Lower leg skin (tissue), 4 donors: Measurements from ENCODE around the gene CREB1. TPM values are rescaled to one million over a fixed set of nuclear protein-coding genes. Genes with fewer than 3 reads are reported as not detected.

Source experiments
- DNase-seq, 2 donors: peaks; one replicate each; pipeline ENCODE4 v3.0.0-alpha.2; 2019; ENCODE audit warnings: low spot score in 2 of 2
- H3K4me3 ChIP-seq: fragments of 200-600 bp; sonication (generic); 2 replicates; pipeline ENCODE4 v1.5.1; 2017; ENCODE audit warnings: mild to moderate bottlenecking, low read depth; ENCODE audit not compliant: poor library complexity, severe bottlenecking
- POLR2A ChIP-seq, 2 donors: fragments of 450-650 bp; IDR thresholded peaks; one replicate each; pipeline ENCODE4 v1.6.1; 2016 to 2017; ENCODE audit warnings: antibody characterized with exemption in 2 of 2, mild to moderate bottlenecking in 1 of 2, moderate library complexity in 1 of 2
- WGBS, 2 donors: methylation state at CpG; one replicate each; pipeline ENCODE4 v1.1.5; 2018; 5-methylcytosine and 5-hydroxymethylcytosine counted together
- intact Hi-C: fragments of 100-400 bp; cut with DNase I; formaldehyde crosslinking; loops from one replicate; pipeline ENCODE4 v1.15.0; 2023; ENCODE audit warnings: low total_unique reads
- total RNA-seq, 4 donors: library from RNA; depleted of rRNA; stranded (reverse); fragments of >200 nt; gene quantifications; one replicate each; pipeline ENCODE4 v1.1.0, GENCODE V29; 2016
- TF ChIP-seq, protein P1 (sequence below), 3 donors: fragments of 450-650 bp; IDR thresholded peaks; one replicate each; pipeline ENCODE4 v1.5.1; 2016; ENCODE audit warnings: antibody characterized with exemption in 3 of 3, mild to moderate bottlenecking in 3 of 3, moderate library complexity in 2 of 3

Gene CREB1
- total RNA-seq, 4 donors from 2014 or later, result 31.9 to 73.0 (median 46.9) TPM

DNA sequence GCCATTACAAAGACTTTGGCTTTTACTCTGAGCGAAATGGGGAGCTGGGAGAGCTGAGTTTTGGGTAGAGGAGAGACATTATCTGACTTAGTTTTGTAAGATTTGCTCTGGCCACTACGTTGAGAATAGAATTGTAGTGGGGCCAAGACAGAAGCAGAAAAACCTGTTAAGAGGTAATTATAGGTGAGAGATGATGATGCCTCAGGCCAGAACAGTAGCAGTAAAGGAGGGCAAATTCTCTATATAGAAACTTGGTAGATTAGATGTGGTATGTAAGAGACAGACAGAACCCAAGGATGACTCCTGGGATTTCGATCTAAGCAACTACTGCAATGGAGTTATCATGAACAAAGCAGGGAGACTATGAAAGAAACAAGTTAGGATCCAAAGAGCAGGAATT, 17.4 kb upstream of the CREB1 start:
- H3K4me3 ChIP-seq, result no peak overlapping the region
- intact Hi-C loops, result no loop called here
- DNase-seq, result no peak
- 65 to 68% methylated on average over 3 of the region's 3 CpGs for WGBS, 2 donors
- TF ChIP-seq, protein P1, sequence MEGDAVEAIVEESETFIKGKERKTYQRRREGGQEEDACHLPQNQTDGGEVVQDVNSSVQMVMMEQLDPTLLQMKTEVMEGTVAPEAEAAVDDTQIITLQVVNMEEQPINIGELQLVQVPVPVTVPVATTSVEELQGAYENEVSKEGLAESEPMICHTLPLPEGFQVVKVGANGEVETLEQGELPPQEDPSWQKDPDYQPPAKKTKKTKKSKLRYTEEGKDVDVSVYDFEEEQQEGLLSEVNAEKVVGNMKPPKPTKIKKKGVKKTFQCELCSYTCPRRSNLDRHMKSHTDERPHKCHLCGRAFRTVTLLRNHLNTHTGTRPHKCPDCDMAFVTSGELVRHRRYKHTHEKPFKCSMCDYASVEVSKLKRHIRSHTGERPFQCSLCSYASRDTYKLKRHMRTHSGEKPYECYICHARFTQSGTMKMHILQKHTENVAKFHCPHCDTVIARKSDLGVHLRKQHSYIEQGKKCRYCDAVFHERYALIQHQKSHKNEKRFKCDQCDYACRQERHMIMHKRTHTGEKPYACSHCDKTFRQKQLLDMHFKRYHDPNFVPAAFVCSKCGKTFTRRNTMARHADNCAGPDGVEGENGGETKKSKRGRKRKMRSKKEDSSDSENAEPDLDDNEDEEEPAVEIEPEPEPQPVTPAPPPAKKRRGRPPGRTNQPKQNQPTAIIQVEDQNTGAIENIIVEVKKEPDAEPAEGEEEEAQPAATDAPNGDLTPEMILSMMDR (IDR thresholded peaks at IDR 0.05), result no peak
- no peak for TF ChIP-seq POLR2A (IDR thresholded peaks at IDR 0.05)

DNA sequence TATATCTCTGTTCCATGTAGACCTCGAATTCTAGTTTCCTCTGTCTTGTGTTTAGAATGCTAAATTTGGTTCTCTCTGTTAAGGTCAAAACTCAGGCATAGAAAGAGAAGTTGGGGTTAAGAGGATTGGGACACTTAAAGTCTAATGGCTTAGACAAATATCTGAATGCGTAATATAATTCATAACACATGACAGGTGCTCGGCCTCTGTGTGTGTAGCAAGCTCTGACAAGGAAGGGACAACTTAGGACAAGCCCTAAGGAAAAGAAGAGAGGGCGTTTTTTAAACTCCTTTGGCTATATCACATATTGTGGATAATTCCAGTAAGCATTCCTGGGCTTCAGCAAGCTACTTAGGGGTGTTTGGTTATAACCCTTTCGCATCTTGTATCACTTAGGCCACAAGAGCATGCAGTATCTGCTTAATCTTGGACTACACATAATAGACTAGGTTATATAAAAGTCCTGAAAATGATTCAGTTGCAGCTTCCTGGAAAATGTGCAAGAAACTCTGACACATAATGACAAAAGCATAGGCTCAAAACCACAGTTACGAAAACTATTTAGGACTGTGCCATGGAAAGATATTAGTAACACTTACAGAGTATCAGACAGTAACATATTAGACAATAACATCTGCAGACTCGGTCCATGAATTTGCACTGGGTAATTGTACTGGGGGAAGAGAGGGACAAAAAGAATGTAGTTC, 16.1 kb upstream of the CREB1 start:
- no peak overlapping the region for H3K4me3 ChIP-seq
- WGBS, 2 donors, result 22 to 34% methylated on average over 7 of the region's 7 CpGs

DNA sequence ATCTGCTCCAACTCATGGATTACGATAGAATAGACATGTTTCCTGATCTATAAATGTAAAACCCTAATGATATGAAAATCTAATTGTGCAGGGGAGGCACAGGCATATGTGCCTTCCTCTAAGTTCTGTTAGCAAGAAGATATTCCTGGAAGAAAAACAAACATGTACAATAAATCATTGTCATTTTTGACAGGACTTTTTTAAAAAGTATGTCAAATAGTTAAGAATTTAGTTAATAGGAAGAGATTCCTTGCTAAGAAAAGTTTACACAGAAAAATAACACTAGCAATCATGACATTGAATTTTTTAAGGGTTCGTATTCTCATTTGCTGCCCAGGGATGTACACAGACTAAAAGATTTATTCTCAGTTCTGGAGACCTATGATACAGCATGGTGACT, 15.3 kb upstream of the CREB1 start:
- DNase-seq, result no peak
- intact Hi-C loops, result no loop called here
- TF ChIP-seq POLR2A (IDR thresholded peaks at IDR 0.05), result no peak
- TF ChIP-seq, protein P1 (IDR thresholded peaks at IDR 0.05), result no peak
- H3K4me3 ChIP-seq, result no peak overlapping the region
- 62 to 69% methylated on average over 2 of the region's 2 CpGs for WGBS, 2 donors

More for the DNA sequence above, 16.1 kb upstream of the CREB1 start:
- DNase-seq, result no peak
- no peak for TF ChIP-seq POLR2A (IDR thresholded peaks at IDR 0.05)
- TF ChIP-seq, protein P1 (IDR thresholded peaks at IDR 0.05), result no peak
- intact Hi-C loops, result no loop called here

DNA sequence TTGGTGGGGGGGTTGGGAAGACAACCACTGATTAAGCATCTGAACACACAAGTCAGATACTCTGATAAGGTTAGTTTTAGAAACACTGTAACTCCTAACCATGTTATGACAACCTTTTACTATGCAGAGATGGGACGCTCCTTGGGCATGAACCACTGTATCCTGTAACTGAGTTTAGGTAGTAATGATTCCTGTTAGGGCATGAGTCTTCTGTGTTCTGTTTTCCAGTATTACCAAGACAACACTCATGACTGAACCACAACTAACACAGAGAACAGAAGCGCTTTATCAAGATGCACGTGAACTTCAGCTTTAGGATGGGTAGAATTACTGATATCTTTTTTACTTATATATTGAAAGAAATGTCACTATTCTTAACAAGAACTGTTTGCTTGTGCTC, 14.1 kb upstream of the CREB1 start:
- no peak overlapping the region for H3K4me3 ChIP-seq
- TF ChIP-seq, protein P1 (IDR thresholded peaks at IDR 0.05), result no peak
- no peak for TF ChIP-seq POLR2A (IDR thresholded peaks at IDR 0.05)
- intact Hi-C loops, result no loop called here
- 51 to 57% methylated on average over 3 of the region's 3 CpGs for WGBS, 2 donors
- DNase-seq, result no peak

DNA sequence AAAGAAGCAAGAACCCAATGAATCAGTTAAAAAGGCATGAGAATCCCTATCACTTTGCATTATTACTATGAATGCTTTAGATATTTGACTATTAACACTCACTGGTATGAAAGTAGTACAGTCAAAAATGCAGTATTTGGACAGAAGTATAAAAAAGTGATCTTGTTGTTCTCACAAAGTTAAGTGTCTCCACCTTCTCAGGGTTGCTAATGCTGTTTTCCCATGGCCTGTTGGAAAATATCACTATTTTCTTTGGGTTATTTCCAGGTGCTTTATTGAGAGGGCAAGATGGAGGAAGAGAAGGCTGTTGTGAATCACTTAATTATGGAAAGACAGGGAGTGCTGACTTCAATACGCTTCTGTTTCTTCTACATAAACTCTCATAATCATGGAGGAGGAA, 13.6 kb upstream of the CREB1 start:
- 68 to 78% methylated on average over 1 of the region's 1 CpG for WGBS, 2 donors
- no peak for DNase-seq
- TF ChIP-seq POLR2A (IDR thresholded peaks at IDR 0.05), result no peak
- TF ChIP-seq, protein P1 (IDR thresholded peaks at IDR 0.05), result no peak
- H3K4me3 ChIP-seq, result no peak overlapping the region
- intact Hi-C loops, result no loop called here

DNA sequence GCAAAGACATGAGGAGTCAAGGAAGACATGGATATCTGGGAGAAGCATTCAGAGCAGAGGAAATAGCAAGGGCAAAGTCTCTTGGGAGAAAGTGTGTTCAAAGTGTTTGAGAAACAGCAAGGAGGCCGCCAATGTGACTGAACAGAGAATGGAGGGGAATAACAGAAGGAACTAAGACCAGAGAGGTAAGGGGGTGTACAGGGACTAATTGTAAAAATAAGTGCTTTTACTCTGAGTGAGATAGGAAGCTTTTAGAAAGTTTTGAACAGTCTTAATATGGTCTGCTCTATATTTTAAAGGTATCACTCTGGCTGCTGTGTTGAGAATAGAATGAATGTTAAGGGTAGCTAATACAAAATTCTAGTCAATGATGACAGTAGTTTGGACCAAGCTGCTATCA, 6.8 kb upstream of the CREB1 start:
- TF ChIP-seq POLR2A (IDR thresholded peaks at IDR 0.05), result no peak
- TF ChIP-seq, protein P1 (IDR thresholded peaks at IDR 0.05), result no peak
- WGBS, 2 donors, result 93 to 98% methylated on average over 1 of the region's 1 CpG
- intact Hi-C loops, result no loop called here
- H3K4me3 ChIP-seq, result no peak overlapping the region
- DNase-seq, result no peak
